PC-3 (cell line): ENCODE results near the gene EPB41L5.

Experiments used
- EZH2 ChIP-seq: fragments of 300-600 bp; sonication (generic); IDR thresholded peaks from one replicate; pipeline ENCODE4 v1.6.1; 2017; ENCODE audit warnings: antibody characterized with exemption, mild to moderate bottlenecking, low read length; ENCODE audit not compliant: unreplicated experiment
- TF ChIP-seq, protein P1 (sequence below): fragments of 300-600 bp; sonication (generic); conservative IDR thresholded peaks from 2 replicates; pipeline ENCODE4 v1.5.1; 2017; ENCODE audit warnings: antibody characterized with exemption, low read depth, mild to moderate bottlenecking, low read length

DNA sequence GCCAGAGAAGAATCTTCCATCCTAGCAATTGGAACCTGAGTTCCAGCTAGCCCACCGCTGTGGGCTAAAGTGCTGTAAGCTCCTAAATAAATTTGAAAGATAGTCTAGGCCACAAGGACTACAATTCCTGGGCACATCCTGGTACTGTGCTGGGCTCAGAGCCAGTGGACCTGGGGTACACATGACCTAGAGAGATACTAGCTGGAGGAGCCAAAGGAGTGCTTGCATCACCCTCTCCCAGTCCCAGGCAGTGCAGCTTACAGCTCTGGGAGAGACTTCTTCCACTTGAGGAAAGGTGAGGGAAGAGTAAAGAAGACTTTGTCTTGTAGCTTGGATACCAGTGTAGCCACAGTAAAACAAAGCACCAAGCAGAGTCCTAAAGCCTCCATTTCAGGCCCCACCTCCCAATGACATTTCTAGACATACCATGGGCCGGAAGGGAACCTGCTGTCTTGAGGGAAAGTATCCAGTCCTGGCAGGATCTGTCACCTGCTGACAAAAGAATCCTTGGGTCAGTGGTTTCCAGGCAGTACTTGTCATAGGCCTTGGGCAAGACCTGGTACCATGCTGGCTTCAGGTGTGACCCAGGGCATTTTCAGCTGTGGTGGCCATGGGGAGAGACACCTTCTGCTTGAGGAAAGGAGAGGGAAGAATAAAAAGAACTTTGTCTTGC, 120.8 kb downstream of the EPB41L5 start:
- no peak for TF ChIP-seq EZH2
- TF ChIP-seq, protein P1, sequence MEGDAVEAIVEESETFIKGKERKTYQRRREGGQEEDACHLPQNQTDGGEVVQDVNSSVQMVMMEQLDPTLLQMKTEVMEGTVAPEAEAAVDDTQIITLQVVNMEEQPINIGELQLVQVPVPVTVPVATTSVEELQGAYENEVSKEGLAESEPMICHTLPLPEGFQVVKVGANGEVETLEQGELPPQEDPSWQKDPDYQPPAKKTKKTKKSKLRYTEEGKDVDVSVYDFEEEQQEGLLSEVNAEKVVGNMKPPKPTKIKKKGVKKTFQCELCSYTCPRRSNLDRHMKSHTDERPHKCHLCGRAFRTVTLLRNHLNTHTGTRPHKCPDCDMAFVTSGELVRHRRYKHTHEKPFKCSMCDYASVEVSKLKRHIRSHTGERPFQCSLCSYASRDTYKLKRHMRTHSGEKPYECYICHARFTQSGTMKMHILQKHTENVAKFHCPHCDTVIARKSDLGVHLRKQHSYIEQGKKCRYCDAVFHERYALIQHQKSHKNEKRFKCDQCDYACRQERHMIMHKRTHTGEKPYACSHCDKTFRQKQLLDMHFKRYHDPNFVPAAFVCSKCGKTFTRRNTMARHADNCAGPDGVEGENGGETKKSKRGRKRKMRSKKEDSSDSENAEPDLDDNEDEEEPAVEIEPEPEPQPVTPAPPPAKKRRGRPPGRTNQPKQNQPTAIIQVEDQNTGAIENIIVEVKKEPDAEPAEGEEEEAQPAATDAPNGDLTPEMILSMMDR: no peak
